Measurements from ENCODE around the gene DNAJA2. TPM values are rescaled to one million over a fixed set of nuclear protein-coding genes. Genes with fewer than 3 reads are reported as not detected.

Gene DNAJA2
- total and polyA plus RNA-seq, 2 experiments from 2014 or later, result 66.4 to 72.5 TPM

- no peak overlapping the region for H3K27ac ChIP-seq
- no peaks in the 10 kb centered on the region for H3K36me3 ChIP-seq
- DNase-seq (ENCODE audit: low read depth in 1 of 2, low spot score in 1 of 2), result no peak
- no peaks in the 10 kb centered on the region for H3K27me3 ChIP-seq
- no peaks in the 10 kb centered on the region for H3K9me3 ChIP-seq (ENCODE audit: low read depth)
- H3K4me3 ChIP-seq, result no peak overlapping the region
- H3K4me1 ChIP-seq (ENCODE audit: low read depth), result no peaks in the 10 kb centered on the region
- no peak for TF ChIP-seq CTCF (IDR thresholded peaks at IDR 0.05; ENCODE audit: low read depth, low read length)
Measured at GRCh38 chr16:46997844-46998243, 24.4 kb upstream of the DNAJA2 start.

- DNase-seq (ENCODE audit: low read depth in 1 of 2, low spot score in 1 of 2), result peak in 1 of 2 donors; percentile 5
- no peak overlapping the region for H3K27ac ChIP-seq
- no peak overlapping the region for H3K4me3 ChIP-seq
- no peaks in the 10 kb centered on the region for H3K9me3 ChIP-seq (ENCODE audit: low read depth)
- no peaks in the 10 kb centered on the region for H3K27me3 ChIP-seq
- no peaks in the 10 kb centered on the region for H3K36me3 ChIP-seq
- TF ChIP-seq CTCF (IDR thresholded peaks at IDR 0.05; ENCODE audit: low read depth, low read length), result no peak
- H3K4me1 ChIP-seq (ENCODE audit: low read depth), result no peaks in the 10 kb centered on the region
Measured at GRCh38 chr16:46996952-46997458, 23.5 kb upstream of the DNAJA2 start.

- DNase-seq (ENCODE audit: low read depth in 1 of 2, low spot score in 1 of 2), result peak in 1 of 2 donors; percentile 55
- no peak overlapping the region for H3K27ac ChIP-seq
- TF ChIP-seq CTCF (IDR thresholded peaks at IDR 0.05; ENCODE audit: low read depth, low read length), result no peak
- no peak overlapping the region for H3K4me3 ChIP-seq
- H3K9me3 ChIP-seq (ENCODE audit: low read depth), result no peaks in the 10 kb centered on the region
- H3K4me1 ChIP-seq (ENCODE audit: low read depth), result no peaks in the 10 kb centered on the region
- no peaks in the 10 kb centered on the region for H3K27me3 ChIP-seq
- H3K36me3 ChIP-seq, result no peaks in the 10 kb centered on the region
Measured at GRCh38 chr16:46996391-46996790, 22.9 kb upstream of the DNAJA2 start.

GRCh38 chr16:46991729-46992704 lies 18.5 kb upstream of the DNAJA2 start:
- no peaks in the 10 kb centered on the region for H3K36me3 ChIP-seq
- H3K9me3 ChIP-seq (ENCODE audit: low read depth), result no peaks in the 10 kb centered on the region
- no peak overlapping the region for H3K4me3 ChIP-seq
- H3K27ac ChIP-seq, result no peak overlapping the region
- no peak for TF ChIP-seq CTCF (IDR thresholded peaks at IDR 0.05; ENCODE audit: low read depth, low read length)
- no peak for DNase-seq (ENCODE audit: low read depth in 1 of 2, low spot score in 1 of 2)
- H3K4me1 ChIP-seq (ENCODE audit: low read depth), result no peaks in the 10 kb centered on the region
- H3K27me3 ChIP-seq, result no peaks in the 10 kb centered on the region

- Histone ChIP-seq H3K27me3 (no peaks in the 10 kb centered on the region), H3K4me1 (ENCODE audit: low read depth) (no peaks in the 10 kb centered on the region), H3K4me3 (no peak overlapping the region), H3K36me3 (no peaks in the 10 kb centered on the region), H3K27ac (no peak overlapping the region), H3K9me3 (ENCODE audit: low read depth) (no peaks in the 10 kb centered on the region)
- no peak for DNase-seq (ENCODE audit: low read depth in 1 of 2, low spot score in 1 of 2)
- TF ChIP-seq CTCF (IDR thresholded peaks at IDR 0.05; ENCODE audit: low read depth, low read length), result no peak
Measured at GRCh38 chr16:46986896-46987295, 13.4 kb upstream of the DNAJA2 start.
